GM21515 (cell line): Measurements from ENCODE around the gene COL6A3.
"Not testable (repeated sequence)": the region's sequence is repeated elsewhere in the genome, so short reads cannot be mapped to it uniquely, and the experiment has no call there.

Source experiments
- ATAC-seq: cut with Tn5 transposase; IDR thresholded peaks from one replicate; pipeline ENCODE4 v1.9.1; 2021; ENCODE audit not compliant: unreplicated experiment

The COL6A3 gene

GRCh38 chr2:237319887-237320286 is 94.1 kb downstream of the COL6A3 start:
- no peak for ATAC-seq

DNA sequence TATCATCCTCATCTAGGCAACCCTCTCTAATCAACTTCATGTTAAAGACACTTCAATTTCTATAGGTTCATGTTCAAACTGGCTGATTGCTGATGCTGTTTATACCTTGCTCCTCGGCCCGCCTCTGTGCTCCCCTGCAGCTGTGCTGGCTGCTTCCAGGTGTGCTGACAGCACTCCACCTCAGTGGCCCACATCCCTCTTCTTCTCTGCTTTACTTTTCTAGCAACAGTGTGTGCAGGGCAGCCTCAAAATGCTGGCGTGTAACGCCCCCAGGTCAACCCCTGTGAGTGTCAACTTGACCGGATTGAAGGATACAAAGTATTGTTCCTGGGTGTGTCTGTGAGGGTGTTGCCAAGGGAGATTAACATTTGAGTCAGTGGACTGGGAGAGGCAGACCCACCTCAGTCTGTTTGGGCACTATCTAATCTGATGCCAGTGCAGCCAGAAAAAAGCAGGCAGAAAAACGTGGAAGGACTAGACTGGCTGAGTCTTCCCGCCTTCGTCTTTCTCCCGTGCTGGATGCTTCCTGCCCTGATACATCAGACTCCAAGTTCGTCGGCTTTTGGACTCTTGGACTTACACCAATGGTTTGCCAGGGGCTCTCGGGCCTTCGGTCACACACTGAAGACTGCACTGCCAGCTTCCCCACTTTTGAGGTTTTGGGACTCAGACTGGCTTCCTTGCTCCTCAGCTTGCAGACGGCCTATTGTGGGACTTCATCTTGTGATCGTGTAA is 94.7 kb downstream of the COL6A3 start:
- ATAC-seq, result no peak

DNA sequence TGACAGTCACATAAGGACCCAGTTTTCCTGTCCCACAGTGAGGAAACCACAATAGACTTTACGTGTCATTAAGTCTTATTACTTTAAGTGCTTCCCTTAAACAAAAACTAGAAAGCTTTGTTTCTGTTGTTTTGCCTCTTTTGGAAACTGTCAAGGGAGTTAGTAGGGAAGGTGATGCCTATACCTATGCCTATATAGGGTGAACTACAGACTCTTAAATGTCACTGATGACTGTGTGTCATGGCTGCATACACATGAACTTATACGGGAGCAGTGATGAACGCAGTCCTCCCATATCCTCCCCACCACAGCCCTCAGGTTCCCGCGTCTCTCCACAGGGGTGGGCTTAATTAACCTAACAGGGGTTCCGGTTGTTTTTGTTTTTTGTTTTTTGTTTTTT is 97.6 kb downstream of the COL6A3 start:
- no peak for ATAC-seq

- ATAC-seq, result no peak
Observed at GRCh38 chr2:237315829-237316225, 98.1 kb downstream of the COL6A3 start.

DNA sequence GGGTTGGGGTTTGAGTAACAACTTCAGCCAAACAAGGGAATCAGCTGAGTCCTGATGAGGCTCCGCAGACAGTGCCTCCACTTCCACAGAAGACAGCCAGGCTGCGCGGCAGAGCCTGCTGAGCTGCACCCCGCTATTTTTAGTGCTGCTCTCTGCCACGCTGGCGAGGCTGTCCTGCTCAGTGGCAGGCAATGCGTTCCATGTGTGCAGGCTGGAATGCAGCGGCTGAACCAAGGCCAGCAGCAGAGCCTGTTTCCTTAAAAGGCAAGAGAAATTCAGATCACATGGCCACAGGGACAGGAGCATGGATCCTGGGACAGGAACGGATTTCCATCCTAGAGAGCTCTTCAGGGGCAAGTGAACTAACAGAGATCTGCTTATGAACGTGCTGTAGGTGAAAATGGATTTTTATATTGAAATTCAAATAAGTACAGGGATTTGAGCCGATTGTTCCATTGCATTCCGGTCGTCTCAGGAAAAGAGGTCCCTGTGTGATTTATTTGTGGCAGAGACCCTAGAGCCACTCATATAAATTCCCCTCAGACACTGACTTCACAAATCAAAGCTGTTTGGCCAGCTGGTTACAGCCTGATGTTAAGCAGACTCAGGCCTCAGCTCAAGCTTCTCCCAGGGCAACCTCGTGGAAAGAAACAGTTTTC is 98.7 kb downstream of the COL6A3 start:
- ATAC-seq, result no peak

DNA sequence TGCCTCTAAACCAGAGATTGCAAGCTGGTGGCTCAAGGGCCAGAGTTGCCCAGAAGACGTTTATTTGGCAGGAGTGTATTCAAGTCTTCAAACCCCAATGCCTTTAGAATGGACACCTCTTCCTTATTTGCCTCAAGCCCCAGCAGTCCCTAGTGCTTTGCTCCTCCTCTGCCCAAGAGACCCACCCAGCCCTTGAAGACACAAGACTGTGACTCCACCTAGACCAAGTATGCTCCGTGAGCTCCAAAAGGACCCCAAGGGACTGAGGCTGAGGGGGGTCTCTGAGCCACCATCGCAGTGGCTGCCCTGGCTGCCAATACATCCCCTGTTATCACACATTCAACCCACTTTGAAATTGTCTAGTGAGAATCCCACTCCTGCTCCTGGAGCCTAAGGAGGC is 99.3 kb downstream of the COL6A3 start:
- ATAC-seq, result no peak

DNA sequence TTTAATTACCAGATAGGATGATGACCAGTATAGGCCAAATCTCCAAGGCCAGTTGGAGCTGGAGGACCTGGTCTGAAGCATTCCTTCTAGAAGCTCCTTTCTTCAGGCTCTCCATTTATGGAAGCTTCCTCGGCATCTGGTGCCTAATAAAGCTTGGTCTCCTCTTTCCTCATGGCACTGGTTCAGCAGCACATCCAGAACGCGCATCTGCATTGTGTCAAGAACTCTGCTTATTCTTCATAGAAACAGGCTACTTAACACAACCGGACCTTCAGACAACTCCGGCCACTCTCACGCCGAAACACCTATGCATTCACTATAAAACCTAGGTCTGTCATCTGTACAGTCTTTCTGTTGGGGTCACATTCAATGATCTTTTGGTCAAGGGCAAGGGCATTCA is 99.8 kb downstream of the COL6A3 start:
- ATAC-seq, result no peak

DNA sequence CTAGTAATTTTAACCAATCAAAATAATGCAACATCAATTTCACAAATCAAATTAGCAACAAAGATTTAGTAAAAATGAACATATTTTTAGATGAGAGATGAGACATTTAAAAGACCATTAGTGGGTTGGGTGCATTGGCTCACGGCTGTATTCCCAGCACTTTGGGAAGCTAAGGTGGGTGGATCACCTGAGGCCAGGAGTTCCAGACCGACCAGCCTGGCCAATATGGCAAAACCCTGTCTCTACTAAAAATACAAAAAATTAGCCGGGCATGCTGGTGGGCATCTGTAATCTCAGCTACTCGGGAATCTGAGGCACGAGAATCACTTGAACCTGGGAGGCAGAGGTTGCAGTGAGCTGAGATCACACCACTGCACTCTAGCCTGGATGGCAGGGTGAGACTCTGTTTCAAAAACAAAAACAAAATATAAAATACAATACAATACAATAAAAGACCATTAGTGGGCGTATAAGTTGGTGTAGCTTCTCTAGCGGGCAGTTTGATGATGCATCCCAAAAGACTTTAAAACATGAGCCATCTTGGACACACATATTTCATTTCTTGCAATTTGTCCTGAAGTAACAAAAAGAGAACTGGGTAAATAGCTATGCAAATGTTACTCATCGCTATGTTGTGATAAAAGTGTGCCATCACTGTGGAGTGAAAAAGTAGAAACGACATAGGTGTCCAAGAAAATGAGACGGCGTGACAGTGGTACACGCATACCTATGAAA is 101.8 kb downstream of the COL6A3 start:
- no peak for ATAC-seq

GRCh38 chr2:237310515-237311114 is 103.3 kb downstream of the COL6A3 start:
- no peak for ATAC-seq

GRCh38 chr2:237309416-237309815 is 104.5 kb downstream of the COL6A3 start:
- no peak for ATAC-seq

DNA sequence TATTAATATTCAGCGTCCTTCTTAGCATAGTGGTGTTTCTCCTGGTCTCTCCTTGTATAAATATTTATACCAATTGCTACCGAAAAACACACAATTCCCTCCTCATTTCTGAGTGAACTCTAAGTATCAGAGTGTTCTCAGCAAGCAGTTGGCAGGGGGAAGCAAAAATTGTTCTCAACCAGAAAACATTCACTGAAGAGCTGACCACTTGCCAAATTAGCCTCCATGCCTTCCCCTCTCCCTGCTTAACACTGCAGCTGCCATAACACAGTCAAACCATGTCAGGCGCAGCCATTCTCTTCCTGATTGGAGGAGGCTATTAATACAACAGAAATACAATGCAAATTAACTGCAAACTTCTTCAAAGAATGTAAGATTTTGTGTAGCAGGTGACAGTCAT is 105.0 kb downstream of the COL6A3 start:
- no peak for ATAC-seq

DNA sequence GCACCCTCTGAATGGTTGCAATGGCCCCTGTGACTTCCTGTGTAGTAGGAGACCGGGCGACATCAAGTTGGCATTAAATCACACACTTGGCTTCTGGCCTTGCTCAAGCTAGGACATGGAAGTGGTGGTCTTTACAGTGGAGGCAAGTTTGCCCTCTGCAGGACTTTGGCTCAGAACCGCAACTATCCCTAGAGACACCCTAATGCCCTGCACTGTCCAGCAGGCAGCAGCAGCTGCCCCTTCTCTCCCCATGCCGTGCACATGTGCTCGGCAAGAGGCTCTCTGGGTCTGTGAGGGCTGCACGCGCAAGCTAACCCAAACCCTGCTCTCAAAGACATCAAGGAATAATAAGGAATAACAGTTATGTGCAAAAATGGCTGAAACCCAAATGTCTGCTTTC is 106.5 kb downstream of the COL6A3 start:
- no peak for ATAC-seq

- ATAC-seq, result no peak
Observed at GRCh38 chr2:237306787-237307170, 107.2 kb downstream of the COL6A3 start.

DNA sequence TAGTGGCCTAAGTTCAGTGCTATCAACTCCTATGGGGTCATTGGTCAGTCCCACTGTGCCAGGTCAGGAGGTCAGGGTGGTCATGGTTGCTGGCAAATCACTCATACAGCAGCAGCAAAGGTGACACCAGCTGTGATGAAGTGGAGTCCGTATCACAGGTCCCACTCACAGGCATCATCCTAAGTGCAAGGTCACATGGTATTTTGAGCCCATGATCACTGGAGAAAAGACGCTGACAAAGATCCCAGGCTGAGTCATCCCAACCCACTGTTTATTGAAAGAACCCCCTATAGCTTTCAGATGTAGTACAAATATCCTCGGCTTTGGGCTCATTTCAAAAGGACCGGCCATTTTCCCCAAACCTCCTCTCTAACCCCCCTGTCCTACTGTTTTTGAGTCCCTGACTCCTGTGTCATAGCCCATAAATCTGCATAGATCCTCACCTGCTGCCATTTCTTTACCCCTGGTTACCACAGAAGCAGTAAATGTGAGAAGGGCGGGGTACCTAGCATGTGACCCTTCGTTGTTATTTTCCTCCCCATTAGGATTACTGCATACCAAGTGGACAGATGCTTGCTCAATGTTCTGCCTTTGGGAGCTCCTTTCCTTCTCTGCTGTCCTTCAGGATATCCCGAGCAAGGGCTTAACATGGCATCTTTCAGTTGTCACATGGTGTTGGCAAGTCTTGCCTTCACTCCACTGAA is 107.7 kb downstream of the COL6A3 start:
- ATAC-seq, result no peak

DNA sequence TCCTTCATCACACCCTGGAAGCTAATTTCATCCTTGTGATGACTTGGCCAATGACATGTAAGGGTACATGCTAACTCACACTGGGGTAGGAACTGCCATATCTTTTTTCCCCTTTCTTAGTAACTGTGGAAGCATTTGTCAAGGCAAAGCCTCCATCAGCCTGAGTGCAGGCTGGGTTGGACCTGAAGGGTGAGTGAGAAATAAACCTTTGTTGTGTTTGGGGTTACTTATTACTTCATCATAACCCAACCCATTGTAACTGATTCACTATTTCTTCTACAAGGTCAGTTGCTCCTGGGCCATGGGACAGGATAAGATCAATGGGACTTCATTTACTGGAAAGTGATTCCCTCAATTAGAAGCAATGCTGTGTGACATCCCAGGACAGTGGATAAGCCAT is 108.4 kb downstream of the COL6A3 start:
- ATAC-seq, result no peak

DNA sequence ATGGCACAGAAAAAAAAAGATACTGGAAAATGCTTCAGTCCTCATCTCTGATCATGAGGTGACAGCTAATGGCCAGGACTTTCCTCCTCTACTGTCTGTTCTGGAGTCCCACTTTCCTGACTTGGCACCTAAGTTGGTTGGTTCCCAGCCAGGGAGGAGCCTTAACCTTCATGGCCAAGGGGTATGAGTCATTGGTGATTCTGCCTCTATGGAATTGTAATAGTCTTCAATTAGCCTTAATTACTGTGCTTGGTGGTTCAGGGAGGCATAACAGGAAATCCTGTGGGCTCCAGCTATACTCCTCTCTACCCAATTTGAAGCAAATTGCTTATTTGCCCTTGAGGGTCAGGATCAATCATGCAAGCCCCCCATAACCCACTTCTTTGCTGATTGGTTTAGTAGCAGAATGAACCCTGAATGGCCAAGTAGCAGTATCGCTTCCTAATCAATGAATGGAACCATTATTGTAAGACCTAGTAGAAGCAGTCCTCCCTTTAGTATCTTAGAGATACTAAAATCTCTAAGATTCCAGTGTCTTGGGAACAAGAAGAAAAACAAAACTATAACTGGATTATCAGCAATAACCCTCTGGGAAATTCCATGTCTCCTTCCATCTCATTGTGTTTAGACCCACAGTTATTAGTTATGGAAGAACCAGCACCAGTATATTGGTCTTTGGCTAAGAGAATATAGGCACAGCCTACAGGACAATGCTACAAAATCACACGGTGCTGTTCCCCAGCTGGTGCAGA is 109.0 kb downstream of the COL6A3 start:
- no peak for ATAC-seq

GRCh38 chr2:237303244-237303643 is 110.7 kb downstream of the COL6A3 start:
- ATAC-seq, result not testable (repeated sequence)

- ATAC-seq, result no peak
Observed at GRCh38 chr2:237301595-237301994, 112.4 kb downstream of the COL6A3 start.

GRCh38 chr2:237300739-237301138 is 113.2 kb downstream of the COL6A3 start:
- ATAC-seq, result no peak

GRCh38 chr2:237299906-237300305 is 114.1 kb downstream of the COL6A3 start:
- ATAC-seq, result no peak
